ENCODE results near the gene ARL6IP4. TPM values are rescaled to one million over a fixed set of nuclear protein-coding genes. Genes with fewer than 3 reads are reported as not detected.

The ARL6IP4 gene
- total and polyA plus RNA-seq, 10 of the 15 experiments (the other 5 are each of a cell fraction or from before 2014, with no cell fraction given), result 2.5 to 320 (median 188) TPM

DNA sequence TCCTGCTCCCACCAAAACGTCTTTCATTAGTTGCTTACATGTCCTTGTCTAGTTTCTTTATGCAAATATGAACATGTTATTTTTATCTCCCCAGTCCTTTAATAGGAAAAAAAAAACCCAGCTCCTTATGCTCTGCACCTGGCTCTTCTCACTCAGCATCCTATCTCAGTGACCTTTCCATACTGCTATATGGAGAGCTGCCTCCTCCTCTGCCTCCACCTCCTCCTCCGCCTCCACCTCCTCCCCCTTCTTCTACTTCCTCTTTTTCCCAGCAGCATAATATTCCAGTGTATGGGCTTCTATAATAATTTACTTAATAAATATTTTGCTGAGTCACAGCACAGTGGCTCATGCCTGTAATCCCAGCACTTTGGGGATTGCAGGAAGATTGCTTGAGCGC, 45.8 kb upstream of the ARL6IP4 start (continued):
- TF ChIP-seq RFX5 (IDR thresholded peaks at IDR 0.05; ENCODE audit: low read depth, low read length) (no peak), NFYA (IDR thresholded peaks at IDR 0.05; ENCODE audit: borderline replicate concordance, low read depth, low read length) (no peak), EP300 (IDR thresholded peaks at IDR 0.05; ENCODE audit: borderline replicate concordance in 1 of 2, control insufficient read depth in 1 of 2, low read depth in 2 of 2, low read length in 2 of 2) (peak in 1 of 2 experiments; percentile 52; a peak in 1 of 4 replicates), KLF5 (IDR thresholded peaks at IDR 0.05; ENCODE audit: partially characterized antibody) (no peak), MTA3 (IDR thresholded peaks at IDR 0.05; ENCODE audit: borderline replicate concordance, low read length) (no peak), CEBPZ (IDR thresholded peaks at IDR 0.05; ENCODE audit: low read depth, low read length) (no peak), CHD4 (IDR thresholded peaks at IDR 0.05) (0 out of 2 replicates have a peak, but pooled peaks have one; percentile 83), TBL1XR1 (IDR thresholded peaks at IDR 0.05; ENCODE audit: low read depth, low read length) (no peak), USF1 (IDR thresholded peaks at IDR 0.05; ENCODE audit: borderline replicate concordance, extremely low read length, insufficient read depth, low read depth, low read length) (no peak), MEF2B (IDR thresholded peaks at IDR 0.05; ENCODE audit: partially characterized antibody, poor library complexity, severe bottlenecking) (no peak), SUPT20H (IDR thresholded peaks at IDR 0.05; ENCODE audit: borderline replicate concordance, control insufficient read depth, low read depth, low read length) (no peak), ATF3 (IDR thresholded peaks at IDR 0.05; ENCODE audit: borderline replicate concordance, extremely low read depth, low read depth, low read length) (no peak), ZNF384 (IDR thresholded peaks at IDR 0.05; ENCODE audit: borderline replicate concordance, low read depth, low read length) (peak; percentile 70), RAD21 (IDR thresholded peaks at IDR 0.05; ENCODE audit: insufficient read depth, low read depth, low read length) (no peak), ZSCAN29 (IDR thresholded peaks at IDR 0.05) (no peak), SMARCA5 (IDR thresholded peaks at IDR 0.05) (no peak), FOXM1 (IDR thresholded peaks at IDR 0.05; ENCODE audit: low read depth, low read length) (no peak), RELA (IDR thresholded peaks at IDR 0.05; ENCODE audit: borderline replicate concordance, partially characterized antibody) (no peak), CBX3 (IDR thresholded peaks at IDR 0.05; ENCODE audit: borderline replicate concordance, low read depth) (no peak), BCL11A (IDR thresholded peaks at IDR 0.05; ENCODE audit: low read depth, low read length) (no peak)
- TF ChIP-seq, protein P1, sequence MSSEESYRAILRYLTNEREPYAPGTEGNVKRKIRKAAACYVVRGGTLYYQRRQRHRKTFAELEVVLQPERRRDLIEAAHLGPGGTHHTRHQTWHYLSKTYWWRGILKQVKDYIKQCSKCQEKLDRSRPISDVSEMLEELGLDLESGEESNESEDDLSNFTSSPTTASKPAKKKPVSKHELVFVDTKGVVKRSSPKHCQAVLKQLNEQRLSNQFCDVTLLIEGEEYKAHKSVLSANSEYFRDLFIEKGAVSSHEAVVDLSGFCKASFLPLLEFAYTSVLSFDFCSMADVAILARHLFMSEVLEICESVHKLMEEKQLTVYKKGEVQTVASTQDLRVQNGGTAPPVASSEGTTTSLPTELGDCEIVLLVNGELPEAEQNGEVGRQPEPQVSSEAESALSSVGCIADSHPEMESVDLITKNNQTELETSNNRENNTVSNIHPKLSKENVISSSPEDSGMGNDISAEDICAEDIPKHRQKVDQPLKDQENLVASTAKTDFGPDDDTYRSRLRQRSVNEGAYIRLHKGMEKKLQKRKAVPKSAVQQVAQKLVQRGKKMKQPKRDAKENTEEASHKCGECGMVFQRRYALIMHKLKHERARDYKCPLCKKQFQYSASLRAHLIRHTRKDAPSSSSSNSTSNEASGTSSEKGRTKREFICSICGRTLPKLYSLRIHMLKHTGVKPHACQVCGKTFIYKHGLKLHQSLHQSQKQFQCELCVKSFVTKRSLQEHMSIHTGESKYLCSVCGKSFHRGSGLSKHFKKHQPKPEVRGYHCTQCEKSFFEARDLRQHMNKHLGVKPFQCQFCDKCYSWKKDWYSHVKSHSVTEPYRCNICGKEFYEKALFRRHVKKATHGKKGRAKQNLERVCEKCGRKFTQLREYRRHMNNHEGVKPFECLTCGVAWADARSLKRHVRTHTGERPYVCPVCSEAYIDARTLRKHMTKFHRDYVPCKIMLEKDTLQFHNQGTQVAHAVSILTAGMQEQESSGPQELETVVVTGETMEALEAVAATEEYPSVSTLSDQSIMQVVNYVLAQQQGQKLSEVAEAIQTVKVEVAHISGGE (CRISPR knock-in tag; IDR thresholded peaks at IDR 0.05), result no peak

All from GM12878 (cell line).